A673 (cell line): ENCODE data around the gene GDF9.

Experiments used
- CTCF ChIP-seq: fragments of 300-800, 200-600 bp; sonication (generic); conservative IDR thresholded peaks from 2 replicates; pipeline ENCODE4 v1.5.1; 2017; ENCODE audit warnings: low read depth, mild to moderate bottlenecking, antibody characterized with exemption, low read length, moderate library complexity, mixed read lengths
- EZH2 ChIP-seq: fragments of 200-600 bp; sonication (generic); IDR thresholded peaks from 2 replicates; pipeline ENCODE4 v1.6.1; 2017; ENCODE audit warnings: borderline replicate concordance, low read depth, mild to moderate bottlenecking, mixed read lengths, antibody characterized with exemption, low read length; ENCODE audit not compliant: poor library complexity, severe bottlenecking

GRCh38 chr5:132887283-132887682, 21.0 kb upstream of the GDF9 start:
- TF ChIP-seq EZH2 (no peak), CTCF (no peak)
